Fibroblast of lung (primary cell): ENCODE results near the gene CAVIN1. TPM values are rescaled to one million over a fixed set of nuclear protein-coding genes. Genes with fewer than 3 reads are reported as not detected.

Source experiments
- DNase-seq, 2 donors: peaks; one replicate each; pipeline versions ENCODE4 v3.0.0 to v3.0.0-alpha.2; 2010; ENCODE audit warnings: low read depth in 2 of 2
- H2AFZ ChIP-seq: 2 replicates; pipeline ENCODE4 v1.5.1; 2012; ENCODE audit warnings: low read length, control low read depth, inconsistent platforms
- H3K27ac ChIP-seq: 2 replicates; pipeline ENCODE4 v1.5.1; 2011; ENCODE audit warnings: low read length, control low read depth; ENCODE audit not compliant: insufficient read depth
- H3K27me3 ChIP-seq: 2 replicates; pipeline ENCODE4 v1.5.1; 2011; ENCODE audit warnings: mild to moderate bottlenecking, low read length; ENCODE audit not compliant: control insufficient read depth, insufficient read depth
- H3K36me3 ChIP-seq: 2 replicates; pipeline ENCODE4 v1.5.1; 2011; ENCODE audit warnings: low read length; ENCODE audit not compliant: control insufficient read depth, insufficient read depth
- H3K4me1 ChIP-seq: 2 replicates; pipeline ENCODE4 v1.5.1; 2011; ENCODE audit warnings: low read length; ENCODE audit not compliant: control insufficient read depth, insufficient read depth; ENCODE audit errors: extremely low read depth
- H3K4me2 ChIP-seq: 2 replicates; pipeline ENCODE4 v1.5.1; 2011; ENCODE audit warnings: low read length, control low read depth; ENCODE audit not compliant: insufficient read depth; ENCODE audit errors: extremely low read depth
- H3K4me3 ChIP-seq, 4 experiments: fragments of 200-600 bp in 1 of 4; sonication (generic) in 1 of 4; replicated peaks in 1 of 4; 2 replicates each; pipeline ENCODE4 v1.5.1; 2011 to 2016; ENCODE audit warnings: low read length in 4 of 4, low read depth in 3 of 4, mild to moderate bottlenecking in 3 of 4, control low read depth in 2 of 4, inconsistent platforms in 1 of 4, mixed read lengths in 1 of 4; ENCODE audit not compliant: insufficient read depth in 1 of 4; ENCODE audit errors: control extremely low read depth in 1 of 4
- H3K79me2 ChIP-seq: 2 replicates; pipeline ENCODE4 v1.5.1; 2012; ENCODE audit warnings: mild to moderate bottlenecking, low read length, inconsistent platforms; ENCODE audit not compliant: control insufficient read depth, insufficient read depth
- H3K9ac ChIP-seq: 2 replicates; pipeline ENCODE4 v1.5.1; 2011; ENCODE audit warnings: mild to moderate bottlenecking, low read length, control low read depth; ENCODE audit not compliant: insufficient read depth
- H3K9me3 ChIP-seq: 2 replicates; pipeline ENCODE4 v1.5.1; 2012; ENCODE audit warnings: low read depth, low read length; ENCODE audit not compliant: control insufficient read depth, insufficient read depth
- H4K20me1 ChIP-seq: 2 replicates; pipeline ENCODE4 v1.5.1; 2011; ENCODE audit warnings: low read length; ENCODE audit not compliant: control insufficient read depth, insufficient read depth; ENCODE audit errors: extremely low read depth
- CTCF ChIP-seq, 2 donors: IDR thresholded peaks in 1 of 2; conservative IDR thresholded peaks in 1 of 2; 1 replicate in 1 of 2; 2 replicates in 1 of 2; pipeline ENCODE4 v1.5.1; 2011 to 2012; ENCODE audit warnings: low read length in 2 of 2, control low read depth in 1 of 2, inconsistent platforms in 1 of 2, low read depth in 1 of 2, mild to moderate bottlenecking in 1 of 2
- EZH2 ChIP-seq: IDR thresholded peaks from 2 replicates; pipeline ENCODE4 v1.5.1; 2012; ENCODE audit warnings: low read length, control low read depth, mild to moderate bottlenecking; ENCODE audit errors: missing control alignments
- polyA plus RNA-seq, 2 donors: library from polyadenylated mRNA; depleted of rRNA in 1 of 2; stranded (reverse) in 1 of 2; unstranded in 1 of 2; fragments of >200 nt; gene quantifications; 2 replicates each; pipeline ENCODE4 v1.2.1, GENCODE V29; 2011 to 2012; ENCODE audit warnings: missing spikeins in 1 of 2
- total RNA-seq: library from RNA; depleted of rRNA; stranded (reverse); fragments of >200 nt; gene quantifications from 2 replicates; pipeline ENCODE4 v1.2.1, GENCODE V29; 2014

The CAVIN1 gene
- total and polyA plus RNA-seq, 2 donors (not counting 1 experiment from before 2014, with no cell fraction given), result 372 to 490 TPM

GRCh38 chr17:42405963-42406495 is 17.0 kb downstream of the CAVIN1 start:
- peaks cover 2% of the 10 kb centered on the region for H4K20me1 ChIP-seq
- H3K27ac ChIP-seq, result no peak overlapping the region
- peaks cover 25% of the 10 kb centered on the region for H3K36me3 ChIP-seq
- peak; percentile 56 to 83 for DNase-seq
- H3K79me2 ChIP-seq, result peaks cover 89% of the 10 kb centered on the region
- no peak overlapping the region for H3K4me2 ChIP-seq
- TF ChIP-seq EZH2 (no peak), CTCF (conservative IDR thresholded peaks at IDR 0.05 in 1 of 2, IDR thresholded peaks at IDR 0.05 in 1 of 2; ENCODE audit: low read depth in 1 of 2, low read length in 2 of 2) (peak; percentile 71 to 90)
- H3K4me1 ChIP-seq, result peaks cover 52% of the 10 kb centered on the region
- H3K9me3 ChIP-seq, result no peaks in the 10 kb centered on the region
- H3K9ac ChIP-seq, result no peak overlapping the region
- H3K27me3 ChIP-seq, result no peaks in the 10 kb centered on the region
- no peak overlapping the region for H2AFZ ChIP-seq
- H3K4me3 ChIP-seq, result no peak overlapping the region

- peaks cover 2% of the 10 kb centered on the region for H4K20me1 ChIP-seq
- H3K79me2 ChIP-seq, result peaks cover 81% of the 10 kb centered on the region
Measured at GRCh38 chr17:42405076-42405475, 18.0 kb downstream of the CAVIN1 start.

More at GRCh38 chr17:42405076-42405475, 18.0 kb downstream of the CAVIN1 start:
- H3K36me3 ChIP-seq, result peaks cover 25% of the 10 kb centered on the region
- H3K4me3 ChIP-seq, result no peak overlapping the region
- peaks cover 50% of the 10 kb centered on the region for H3K4me1 ChIP-seq
- H2AFZ ChIP-seq, result no peak overlapping the region
- TF ChIP-seq EZH2, result no peak
- no peak for TF ChIP-seq CTCF (conservative IDR thresholded peaks at IDR 0.05 in 1 of 2, IDR thresholded peaks at IDR 0.05 in 1 of 2; ENCODE audit: low read depth in 1 of 2, low read length in 2 of 2)
- H3K4me2 ChIP-seq, result no peak overlapping the region
- no peak for DNase-seq
- no peak overlapping the region for H3K27ac ChIP-seq
- no peaks in the 10 kb centered on the region for H3K9me3 ChIP-seq
- H3K27me3 ChIP-seq, result no peaks in the 10 kb centered on the region
- H3K9ac ChIP-seq, result no peak overlapping the region
